GM18873 (cell line): ENCODE measurements around the gene PIK3CB.
A peak's percentile ranks its signal among the peaks of the same experiment; 100 is the strongest.
"Not testable (repeated sequence)": the region's sequence is repeated elsewhere in the genome, so short reads cannot be mapped to it uniquely, and the experiment has no call there.

Source experiments
- ATAC-seq: cut with Tn5 transposase; IDR thresholded peaks from one replicate; pipeline ENCODE4 v1.9.1; 2021; ENCODE audit warnings: mild to moderate bottlenecking, moderate library complexity, moderate number of reproducible peaks; ENCODE audit not compliant: unreplicated experiment, low FRiP score

The PIK3CB gene

DNA sequence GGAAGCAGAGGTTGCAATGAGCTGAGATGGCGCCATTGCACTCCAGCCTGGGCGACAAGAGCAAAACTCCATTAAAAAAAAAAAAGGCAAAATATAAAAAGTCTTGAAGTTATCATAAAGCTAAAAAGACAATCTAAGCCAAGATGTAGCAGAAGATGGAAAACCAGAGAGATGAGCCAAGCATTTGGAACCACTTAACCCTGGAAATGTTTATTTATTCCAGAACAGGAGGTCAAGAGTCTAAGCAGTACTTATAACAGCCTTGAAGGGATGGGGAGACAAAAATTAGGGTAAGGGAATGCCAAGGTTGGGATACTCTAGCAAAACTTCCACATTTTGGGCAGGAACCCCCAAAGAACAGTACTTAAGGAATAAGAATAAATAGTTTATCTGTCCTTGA is 196.1 kb downstream of the PIK3CB start:
- ATAC-seq = no peak

- ATAC-seq = no peak
These were observed 205.2 kb downstream of the PIK3CB start for GRCh38 chr3:138629526-138629925.

GRCh38 chr3:138625707-138626365 is 208.9 kb downstream of the PIK3CB start:
- ATAC-seq = no peak

DNA sequence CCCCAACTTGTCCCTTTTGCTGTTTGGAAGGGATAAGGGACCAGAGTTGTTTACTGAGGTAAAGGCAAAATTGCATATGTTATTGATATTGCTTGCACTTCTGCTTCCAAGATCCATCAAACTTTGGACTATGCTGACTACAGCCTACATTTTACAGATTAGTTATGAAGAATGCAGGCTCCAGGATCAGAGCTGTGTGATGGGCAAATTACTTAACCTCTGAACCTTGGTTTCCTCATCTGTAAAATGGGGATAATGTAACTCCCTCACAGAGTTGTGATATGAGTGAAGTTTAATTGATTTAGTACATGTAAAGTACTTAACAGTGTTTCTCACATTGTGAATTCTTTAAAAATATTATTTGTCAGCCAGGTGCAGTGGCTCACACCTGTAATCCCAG is 210.2 kb downstream of the PIK3CB start:
- no peak for ATAC-seq

DNA sequence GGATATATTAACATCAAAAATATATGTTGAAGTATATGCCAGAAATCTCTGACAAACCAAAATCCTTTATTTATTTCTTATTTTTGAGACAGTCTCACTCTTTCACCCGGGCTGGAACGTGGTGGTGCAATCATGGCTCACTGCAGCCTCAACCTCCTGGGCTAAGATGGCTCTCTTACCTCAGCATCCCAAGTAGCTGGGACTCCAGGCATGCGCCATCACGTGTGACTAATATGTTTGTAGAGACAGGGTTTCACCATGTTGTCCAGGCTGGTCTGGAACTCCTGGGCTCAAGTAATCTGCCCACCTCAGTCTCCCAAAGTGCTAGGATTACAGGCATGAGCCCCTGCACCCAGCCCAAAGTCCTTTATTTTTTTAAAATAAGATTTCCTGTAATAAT is 214.3 kb downstream of the PIK3CB start:
- ATAC-seq = no peak

- ATAC-seq = no peak
These were observed 219.3 kb downstream of the PIK3CB start for GRCh38 chr3:138615462-138615861.

- ATAC-seq = no peak
These were observed 224.8 kb downstream of the PIK3CB start for GRCh38 chr3:138609898-138610266.

DNA sequence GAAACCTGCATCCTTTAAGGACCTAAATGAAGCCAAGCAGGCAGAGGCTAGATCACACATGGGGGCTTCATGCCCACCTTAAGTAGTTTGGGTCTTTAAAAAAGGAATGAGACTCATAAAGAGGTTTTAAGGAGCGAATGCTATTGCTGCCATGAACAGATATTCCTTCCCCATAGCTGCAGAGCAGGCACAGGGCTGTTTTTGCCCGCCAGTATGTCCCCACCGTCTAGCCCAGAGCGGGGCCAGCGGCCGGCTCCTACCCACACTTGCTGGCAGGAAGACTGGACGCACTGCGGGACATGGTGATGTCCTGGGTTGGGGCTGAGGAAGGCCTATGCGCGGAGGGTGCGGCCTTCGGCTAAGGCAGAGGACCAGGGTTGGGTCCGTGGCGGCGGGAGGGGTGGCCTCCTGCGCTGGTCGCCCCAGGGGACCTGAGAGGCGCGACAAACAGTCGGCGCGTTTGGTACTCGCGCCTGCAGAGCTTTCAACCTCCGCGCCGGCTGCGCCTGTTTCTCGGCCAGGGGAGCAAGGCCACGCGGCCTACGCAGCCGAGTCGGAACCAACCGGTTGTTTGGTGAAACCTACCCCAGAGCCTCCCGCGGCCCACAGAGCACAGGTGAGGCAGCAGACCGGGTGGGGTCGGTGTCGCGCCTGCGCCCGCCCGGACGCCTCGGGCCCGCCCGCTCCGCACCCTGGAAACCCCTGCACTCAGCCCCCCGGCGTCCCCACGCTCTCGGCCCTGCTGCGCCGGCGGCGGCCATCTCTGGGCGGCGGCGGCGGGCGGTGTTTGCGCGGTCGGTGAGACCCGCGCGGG is 226.2 kb downstream of the PIK3CB start, which contains the start of gene FAIM:
FAIM (plus strand) TSS at position 450 of the 814 bp plus-strand sequence. CDS start 10,956 bp downstream, outside the sequence.
- ATAC-seq = peak; percentile 52

DNA sequence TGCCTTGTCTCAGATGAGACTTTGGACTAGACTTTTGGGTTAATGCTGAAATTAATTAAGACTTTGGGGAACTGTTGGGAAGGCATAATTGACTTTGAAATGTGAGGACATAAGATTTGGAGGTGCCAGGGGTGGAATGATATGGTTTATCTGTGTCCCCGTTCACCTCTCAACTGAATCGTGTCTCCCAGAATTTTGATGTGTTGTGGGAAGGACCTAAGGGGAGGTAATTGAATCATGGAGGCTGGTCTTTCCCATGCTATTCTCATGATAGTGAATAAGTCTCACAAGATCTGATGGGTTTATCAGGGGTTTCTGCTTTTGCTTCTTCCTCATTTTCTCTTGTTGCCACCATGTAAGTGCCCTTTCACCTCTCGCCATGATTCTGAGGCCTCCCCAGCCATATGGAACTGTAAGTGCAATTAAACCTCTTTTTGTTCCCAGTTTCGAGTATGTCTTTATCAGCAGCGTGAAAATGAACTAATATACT is 230.6 kb downstream of the PIK3CB start:
- not testable (repeated sequence) for ATAC-seq
